GM12874 (cell line): ENCODE data around the gene MYO7B.

Source experiments
- TF ChIP-seq, protein P1 (sequence below): IDR thresholded peaks from 2 replicates; pipeline ENCODE4 v1.5.1; 2011; ENCODE audit warnings: low read depth, mild to moderate bottlenecking, control low read depth, low read length, moderate library complexity; ENCODE audit not compliant: insufficient read depth

Gene MYO7B

GRCh38 chr2:127566139-127566417 lies 30.6 kb downstream of the MYO7B start:
- TF ChIP-seq, protein P1, sequence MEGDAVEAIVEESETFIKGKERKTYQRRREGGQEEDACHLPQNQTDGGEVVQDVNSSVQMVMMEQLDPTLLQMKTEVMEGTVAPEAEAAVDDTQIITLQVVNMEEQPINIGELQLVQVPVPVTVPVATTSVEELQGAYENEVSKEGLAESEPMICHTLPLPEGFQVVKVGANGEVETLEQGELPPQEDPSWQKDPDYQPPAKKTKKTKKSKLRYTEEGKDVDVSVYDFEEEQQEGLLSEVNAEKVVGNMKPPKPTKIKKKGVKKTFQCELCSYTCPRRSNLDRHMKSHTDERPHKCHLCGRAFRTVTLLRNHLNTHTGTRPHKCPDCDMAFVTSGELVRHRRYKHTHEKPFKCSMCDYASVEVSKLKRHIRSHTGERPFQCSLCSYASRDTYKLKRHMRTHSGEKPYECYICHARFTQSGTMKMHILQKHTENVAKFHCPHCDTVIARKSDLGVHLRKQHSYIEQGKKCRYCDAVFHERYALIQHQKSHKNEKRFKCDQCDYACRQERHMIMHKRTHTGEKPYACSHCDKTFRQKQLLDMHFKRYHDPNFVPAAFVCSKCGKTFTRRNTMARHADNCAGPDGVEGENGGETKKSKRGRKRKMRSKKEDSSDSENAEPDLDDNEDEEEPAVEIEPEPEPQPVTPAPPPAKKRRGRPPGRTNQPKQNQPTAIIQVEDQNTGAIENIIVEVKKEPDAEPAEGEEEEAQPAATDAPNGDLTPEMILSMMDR, result no peak

DNA sequence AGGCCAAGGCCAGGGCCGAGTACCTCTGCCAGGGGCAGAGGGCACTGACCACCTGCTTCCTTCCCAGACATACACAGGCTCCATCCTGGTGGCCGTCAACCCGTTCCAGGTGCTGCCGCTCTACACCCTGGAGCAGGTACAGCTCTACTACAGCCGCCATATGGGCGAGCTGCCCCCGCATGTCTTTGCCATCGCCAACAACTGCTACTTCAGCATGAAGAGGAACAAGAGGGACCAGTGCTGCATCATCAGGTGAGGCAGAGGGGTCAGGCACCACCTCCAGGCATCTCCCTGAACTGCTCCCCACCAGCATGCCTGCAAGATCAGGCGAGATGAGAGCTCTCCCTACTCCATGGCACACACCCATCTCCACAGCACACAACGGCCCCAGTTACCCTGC lies 31.1 kb downstream of the MYO7B start:
- TF ChIP-seq, protein P1, result no peak

- TF ChIP-seq, protein P1, result no peak
These were observed 31.9 kb downstream of the MYO7B start for GRCh38 chr2:127567351-127567854.

GRCh38 chr2:127568128-127568527 lies 32.6 kb downstream of the MYO7B start:
- TF ChIP-seq, protein P1, result no peak

DNA sequence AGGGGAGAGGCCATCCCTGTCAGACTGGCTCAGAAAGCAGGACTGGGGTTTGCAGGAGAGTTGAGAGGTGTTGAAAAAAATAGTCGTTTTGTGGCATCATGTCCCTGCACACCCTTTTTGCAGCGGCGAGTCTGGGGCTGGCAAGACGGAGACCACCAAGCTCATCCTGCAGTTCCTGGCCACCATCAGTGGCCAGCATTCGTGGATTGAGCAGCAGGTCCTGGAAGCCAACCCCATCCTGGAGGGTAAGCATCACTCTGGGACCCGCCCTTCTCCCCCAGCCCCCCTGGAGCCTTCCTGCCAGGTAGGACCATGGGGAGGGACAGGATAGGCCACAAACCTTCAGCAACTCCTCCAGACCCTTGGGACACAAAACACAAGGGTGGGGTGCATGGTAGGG lies 34.2 kb downstream of the MYO7B start:
- TF ChIP-seq, protein P1, result no peak

DNA sequence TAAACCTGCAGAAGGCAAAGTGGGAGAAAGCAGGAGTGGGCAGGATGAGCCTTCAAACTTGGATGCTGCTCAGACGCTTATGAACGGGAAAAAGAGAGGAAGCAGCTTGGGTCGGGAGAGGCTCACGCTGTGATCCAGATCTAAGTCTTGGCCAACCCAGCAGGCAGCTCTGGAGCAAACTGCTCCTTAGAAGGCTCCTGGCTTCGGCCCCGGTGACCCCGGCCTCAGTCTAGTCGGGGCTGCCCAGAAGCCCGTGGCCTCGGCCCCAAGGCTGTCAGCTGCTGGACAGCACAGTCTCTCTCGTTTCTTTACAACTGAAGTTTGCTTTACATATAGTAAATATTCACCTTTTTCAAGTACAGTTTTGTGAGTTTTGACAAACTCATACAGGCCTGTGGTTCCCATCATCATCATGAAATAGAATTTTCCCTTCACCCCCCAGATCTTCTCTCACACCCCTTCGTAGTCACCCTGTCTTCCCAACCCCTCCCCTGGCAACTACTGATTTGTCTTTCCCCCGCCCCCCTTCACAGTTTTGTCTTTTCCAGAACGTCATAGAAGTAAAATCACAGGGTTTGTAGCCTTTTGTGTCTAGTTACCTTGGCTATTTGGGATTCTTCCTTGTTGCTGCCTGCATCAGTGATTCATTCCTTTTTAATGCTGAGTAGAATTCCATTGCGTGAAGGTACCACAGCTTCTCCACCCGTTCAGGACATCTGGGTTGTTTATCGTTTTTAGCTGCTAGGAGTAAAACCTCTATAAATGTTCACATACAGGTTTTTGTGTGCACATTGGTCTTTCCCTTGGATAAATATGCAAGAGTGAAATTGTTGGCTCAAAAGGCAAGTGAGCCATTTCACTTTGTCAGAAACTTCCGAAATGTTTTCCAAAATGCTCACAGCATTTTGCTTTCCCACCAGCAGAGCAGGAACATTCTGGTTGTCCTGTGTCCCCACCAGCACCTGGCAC lies 35.1 kb downstream of the MYO7B start:
- TF ChIP-seq, protein P1, result no peak

GRCh38 chr2:127572841-127573240 lies 37.4 kb downstream of the MYO7B start:
- TF ChIP-seq, protein P1, result no peak
